Measurements from ENCODE around the gene SDHB. TPM values are rescaled to one million over a fixed set of nuclear protein-coding genes. Genes with fewer than 3 reads are reported as not detected.

SDHB gene
- total and polyA plus RNA-seq, 10 donors = 49.1 to 132 (median 83.7) TPM

DNA sequence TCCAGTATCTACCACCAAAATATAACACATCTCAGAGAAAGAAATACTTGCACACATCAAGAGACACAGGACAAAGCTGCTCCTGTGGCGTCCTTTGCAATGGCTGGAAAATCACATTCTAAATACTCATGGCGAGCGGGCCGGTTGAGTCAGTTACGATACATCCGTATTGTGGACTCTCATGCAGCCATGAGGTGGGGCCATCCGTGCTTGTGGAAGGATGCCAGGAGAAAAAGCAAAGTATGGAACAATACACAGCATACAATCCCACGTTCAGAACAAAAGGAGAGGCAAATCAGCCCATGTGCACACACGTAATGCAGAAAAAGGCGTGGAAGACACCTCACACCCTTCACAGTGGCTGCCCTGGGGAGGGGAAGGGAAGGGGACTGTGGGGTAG, 55.2 kb downstream of the SDHB start:
- H3K27me3 ChIP-seq (replicated peaks in 1 of 7) = no peaks in the 10 kb centered on the region
- intact Hi-C loops (cut with DNase I; ENCODE audit: low total_unique reads) = no loop called here
- no peak overlapping the region for H3K27ac ChIP-seq
- H3K9me3 ChIP-seq = no peaks in the 10 kb centered on the region
- H3K4me3 ChIP-seq = no peak overlapping the region
- peaks cover 0 to 100% (median 87%) of the 10 kb centered on the region in 6 donors for H3K36me3 ChIP-seq
- TF ChIP-seq, protein P1, sequence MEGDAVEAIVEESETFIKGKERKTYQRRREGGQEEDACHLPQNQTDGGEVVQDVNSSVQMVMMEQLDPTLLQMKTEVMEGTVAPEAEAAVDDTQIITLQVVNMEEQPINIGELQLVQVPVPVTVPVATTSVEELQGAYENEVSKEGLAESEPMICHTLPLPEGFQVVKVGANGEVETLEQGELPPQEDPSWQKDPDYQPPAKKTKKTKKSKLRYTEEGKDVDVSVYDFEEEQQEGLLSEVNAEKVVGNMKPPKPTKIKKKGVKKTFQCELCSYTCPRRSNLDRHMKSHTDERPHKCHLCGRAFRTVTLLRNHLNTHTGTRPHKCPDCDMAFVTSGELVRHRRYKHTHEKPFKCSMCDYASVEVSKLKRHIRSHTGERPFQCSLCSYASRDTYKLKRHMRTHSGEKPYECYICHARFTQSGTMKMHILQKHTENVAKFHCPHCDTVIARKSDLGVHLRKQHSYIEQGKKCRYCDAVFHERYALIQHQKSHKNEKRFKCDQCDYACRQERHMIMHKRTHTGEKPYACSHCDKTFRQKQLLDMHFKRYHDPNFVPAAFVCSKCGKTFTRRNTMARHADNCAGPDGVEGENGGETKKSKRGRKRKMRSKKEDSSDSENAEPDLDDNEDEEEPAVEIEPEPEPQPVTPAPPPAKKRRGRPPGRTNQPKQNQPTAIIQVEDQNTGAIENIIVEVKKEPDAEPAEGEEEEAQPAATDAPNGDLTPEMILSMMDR (IDR thresholded peaks at IDR 0.05 in 8 of 11, conservative IDR thresholded peaks at IDR 0.05 in 3 of 11) = no peak
- no peak for TF ChIP-seq POLR2AphosphoS5 (IDR thresholded peaks at IDR 0.05)
- no peak for TF ChIP-seq POLR2A (IDR thresholded peaks at IDR 0.05)
- no peak for DNase-seq
- H3K4me1 ChIP-seq = no peaks in the 10 kb centered on the region
- WGBS, 5 donors = 90 to 96% (median 91%) methylated on average over 10 of the region's 10 CpGs

DNA sequence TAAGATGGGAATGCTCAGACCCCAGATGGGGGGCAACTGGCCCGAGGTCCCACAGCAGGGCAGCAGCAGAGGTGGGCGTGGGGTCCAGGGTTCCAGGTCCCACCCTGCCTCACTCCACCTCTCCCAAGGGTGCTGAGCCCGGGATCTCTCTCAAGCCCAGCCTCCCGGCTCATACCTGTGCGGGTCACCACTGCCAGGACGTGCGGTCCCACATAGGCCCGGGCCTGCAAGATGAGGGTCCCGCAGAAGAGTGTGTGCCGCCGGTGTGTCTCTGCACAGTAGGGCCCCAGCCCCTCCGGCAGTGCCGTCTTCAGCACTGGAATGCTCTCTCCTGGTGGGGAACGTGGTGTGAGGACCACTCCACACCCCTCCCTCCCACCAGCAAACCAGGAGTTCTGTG, 57.0 kb downstream of the SDHB start:
- no peak for DNase-seq
- Histone ChIP-seq H3K9me3 (no peaks in the 10 kb centered on the region), H3K27me3 (replicated peaks in 1 of 7) (no peaks in the 10 kb centered on the region), H3K27ac (no peak overlapping the region), H3K36me3 (peaks cover 0 to 100% (median 87%) of the 10 kb centered on the region in 6 donors), H3K4me3 (no peak overlapping the region), H3K4me1 (no peaks in the 10 kb centered on the region)
- intact Hi-C loops (cut with DNase I; ENCODE audit: low total_unique reads) = no loop called here
- peak in 1 of 3 donors; percentile 14 for TF ChIP-seq POLR2AphosphoS5 (IDR thresholded peaks at IDR 0.05)
- no peak for TF ChIP-seq POLR2A (IDR thresholded peaks at IDR 0.05)
- TF ChIP-seq, protein P1 (IDR thresholded peaks at IDR 0.05 in 8 of 11, conservative IDR thresholded peaks at IDR 0.05 in 3 of 11) = no peak
- WGBS, 5 donors = 92 to 98% (median 97%) methylated on average over 8 to 14 of the region's 14 CpGs

DNA sequence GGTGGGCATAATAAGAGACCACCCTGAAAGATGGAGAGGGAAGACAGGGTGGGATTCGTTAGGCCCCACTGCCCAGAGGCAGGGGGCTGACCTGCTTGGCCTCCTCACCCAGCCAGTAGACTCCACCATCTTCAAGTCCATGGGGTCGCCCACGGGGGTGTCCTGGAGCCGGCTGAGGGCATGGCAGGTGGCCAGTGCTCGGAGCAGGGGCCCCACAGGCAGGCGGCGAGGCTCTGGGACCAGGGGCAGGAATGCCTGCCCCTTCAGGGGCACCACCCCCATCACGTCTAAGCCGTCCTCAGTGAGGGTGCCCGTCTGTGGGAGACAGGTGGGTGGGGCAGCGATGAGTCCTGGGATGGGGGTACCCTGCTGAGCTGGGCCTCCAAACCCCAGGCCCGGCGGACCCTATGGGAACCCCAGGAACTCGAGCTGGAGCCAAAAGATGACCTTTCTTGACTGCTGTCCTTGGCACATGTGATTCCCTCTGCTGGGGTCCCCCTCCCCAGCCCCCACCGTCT, 60.3 kb downstream of the SDHB start:
- no peak overlapping the region for H3K4me3 ChIP-seq
- H3K36me3 ChIP-seq = peaks cover 0 to 100% (median 84%) of the 10 kb centered on the region in 6 donors
- H3K9me3 ChIP-seq = no peaks in the 10 kb centered on the region
- TF ChIP-seq POLR2AphosphoS5 (IDR thresholded peaks at IDR 0.05) = peak in 1 of 3 donors; percentile 47
- no peak for TF ChIP-seq POLR2A (IDR thresholded peaks at IDR 0.05)
- H3K4me1 ChIP-seq = no peaks in the 10 kb centered on the region
- H3K27ac ChIP-seq = no peak overlapping the region
- no peaks in the 10 kb centered on the region for H3K27me3 ChIP-seq (replicated peaks in 1 of 7)
- intact Hi-C loops (cut with DNase I; ENCODE audit: low total_unique reads) = no loop called here
- 91 to 94% (median 93%) methylated on average over 10 to 15 of the region's 15 CpGs for WGBS, 5 donors
- no peak for DNase-seq

DNA sequence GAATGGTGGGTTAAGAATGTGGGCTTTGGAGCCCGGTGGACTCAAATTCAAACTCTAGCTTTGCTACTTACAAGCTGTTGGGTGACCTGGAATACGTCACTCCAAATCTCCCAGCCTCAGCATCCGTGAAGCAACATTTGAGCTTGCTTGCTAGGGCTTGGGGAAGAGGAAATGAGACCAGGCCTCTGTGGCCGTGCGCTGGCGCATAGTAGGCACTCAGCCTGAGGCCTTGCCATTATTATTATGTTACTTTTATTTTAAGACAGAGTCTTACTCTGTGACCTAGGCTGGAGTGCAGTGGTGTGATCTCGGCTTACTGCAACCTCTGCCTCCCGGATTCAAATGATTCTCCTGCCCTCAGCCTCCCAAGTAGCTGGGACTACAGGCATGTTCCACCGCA, 61.2 kb downstream of the SDHB start:
- Histone ChIP-seq H3K27me3 (replicated peaks in 1 of 7) (no peaks in the 10 kb centered on the region), H3K27ac (no peak overlapping the region), H3K9me3 (no peaks in the 10 kb centered on the region), H3K4me3 (no peak overlapping the region), H3K36me3 (peaks cover 0 to 100% (median 84%) of the 10 kb centered on the region in 6 donors), H3K4me1 (no peaks in the 10 kb centered on the region)
- WGBS, 5 donors = 90 to 97% (median 94%) methylated on average over 9 of the region's 9 CpGs
- intact Hi-C loops (cut with DNase I; ENCODE audit: low total_unique reads) = no loop called here
- TF ChIP-seq POLR2AphosphoS5 (IDR thresholded peaks at IDR 0.05) = no peak
- no peak for TF ChIP-seq POLR2A (IDR thresholded peaks at IDR 0.05)
- TF ChIP-seq, protein P1 (IDR thresholded peaks at IDR 0.05 in 8 of 11, conservative IDR thresholded peaks at IDR 0.05 in 3 of 11) = no peak
- no peak for DNase-seq

Data from spleen (tissue), 11 donors.